Endometrium (tissue), 2 donors: ENCODE data around the gene DLEC1.

ENCODE experiments used
- FAIRE-seq: peaks from 2 replicates; lab custom pipeline; 2012; peaks lifted over from hg19 to GRCh38; lab: Jason Lieb, UNC
- donor health status: control.
- donor health status: control.

Gene DLEC1

DNA sequence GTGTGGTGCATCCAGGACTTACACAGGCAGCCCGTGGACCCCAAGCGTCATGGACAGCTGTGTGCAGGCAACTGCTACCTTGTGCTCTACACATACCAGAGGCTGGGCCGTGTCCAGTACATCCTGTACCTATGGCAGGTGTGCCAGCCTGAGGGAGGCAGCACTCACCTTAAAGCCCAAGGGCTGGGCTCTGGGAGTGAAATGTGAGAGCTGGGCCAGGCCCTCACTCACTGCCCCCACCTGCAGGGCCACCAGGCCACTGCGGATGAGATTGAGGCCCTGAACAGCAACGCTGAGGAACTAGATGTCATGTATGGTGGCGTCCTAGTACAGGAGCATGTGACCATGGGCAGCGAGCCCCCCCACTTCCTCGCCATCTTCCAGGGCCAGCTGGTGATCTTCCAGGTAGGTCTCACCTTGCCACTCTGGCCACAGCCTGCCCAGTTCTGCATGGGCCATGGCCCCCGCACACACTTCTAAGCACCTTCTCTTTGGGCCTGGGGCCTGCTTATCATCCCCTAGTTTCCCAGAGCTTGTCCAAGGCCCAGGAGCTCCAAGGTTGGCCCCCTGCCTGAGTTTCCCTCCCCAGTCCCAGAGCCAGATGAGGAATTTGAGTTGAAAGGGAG lies 37.4 kb upstream of the DLEC1 start:
- no peak for FAIRE-seq

DNA sequence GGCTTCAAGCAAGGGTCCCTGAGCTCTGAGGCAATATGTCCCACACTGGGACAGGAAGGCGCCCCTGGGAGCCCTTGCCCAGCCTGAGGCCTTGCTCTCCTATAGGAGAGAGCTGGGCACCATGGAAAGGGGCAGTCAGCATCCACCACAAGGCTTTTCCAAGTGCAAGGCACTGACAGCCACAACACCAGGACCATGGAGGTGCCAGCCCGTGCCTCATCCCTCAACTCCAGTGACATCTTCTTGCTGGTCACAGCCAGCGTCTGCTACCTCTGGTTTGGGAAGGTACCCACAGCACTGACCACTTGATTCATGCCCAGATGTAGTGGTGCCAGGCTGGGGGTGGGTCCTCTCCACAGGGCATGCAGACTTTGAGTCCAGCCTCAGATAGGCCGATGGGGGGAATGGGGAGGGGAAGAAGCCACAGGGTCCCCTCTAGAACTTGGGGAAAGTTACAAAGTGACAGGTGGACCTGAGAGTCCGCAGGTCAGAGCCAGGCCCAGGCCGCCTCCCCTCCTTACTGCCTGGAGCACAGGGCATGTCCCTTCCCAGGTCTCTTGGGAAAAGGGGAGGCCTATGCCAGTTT lies 36.6 kb upstream of the DLEC1 start:
- FAIRE-seq = no peak

DNA sequence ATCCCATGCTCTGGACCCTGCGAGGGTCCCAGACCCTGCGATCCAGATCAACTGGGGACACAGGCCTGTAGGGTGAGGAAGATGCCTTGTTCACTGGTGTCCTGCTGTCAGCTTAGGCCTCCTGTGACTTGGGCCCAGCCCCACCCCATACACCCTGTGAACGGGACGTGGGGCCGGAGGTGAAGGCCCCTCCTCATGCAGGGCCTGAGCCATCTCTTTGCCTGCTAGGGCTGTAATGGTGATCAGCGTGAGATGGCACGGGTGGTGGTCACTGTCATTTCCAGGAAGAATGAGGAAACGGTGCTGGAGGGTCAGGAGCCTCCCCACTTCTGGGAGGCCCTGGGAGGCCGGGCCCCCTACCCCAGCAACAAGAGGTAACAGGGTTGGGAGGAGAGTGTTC lies 36.1 kb upstream of the DLEC1 start:
- FAIRE-seq = no peak

DNA sequence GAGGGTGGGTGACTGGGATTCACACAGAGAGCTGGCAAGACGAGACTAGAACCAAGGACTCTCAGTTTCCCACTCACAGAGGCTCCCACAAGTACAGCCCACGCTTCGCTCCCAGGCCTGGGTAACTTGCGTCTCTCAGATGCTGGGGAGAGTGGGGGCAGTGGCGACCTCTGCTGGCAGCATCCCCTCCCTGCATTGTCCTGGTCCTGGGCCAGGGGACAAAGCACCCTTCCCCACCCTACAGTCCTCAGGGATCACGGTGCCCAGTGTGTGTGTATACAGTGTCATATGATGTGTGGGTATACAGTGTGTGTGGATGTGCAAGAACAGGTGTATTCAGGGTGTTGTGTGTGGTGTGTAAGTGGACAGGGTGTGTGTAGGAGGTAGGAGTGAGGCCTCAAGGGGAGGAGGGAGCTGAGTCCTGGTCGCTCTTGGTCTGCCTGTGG lies 35.6 kb upstream of the DLEC1 start:
- FAIRE-seq = no peak

DNA sequence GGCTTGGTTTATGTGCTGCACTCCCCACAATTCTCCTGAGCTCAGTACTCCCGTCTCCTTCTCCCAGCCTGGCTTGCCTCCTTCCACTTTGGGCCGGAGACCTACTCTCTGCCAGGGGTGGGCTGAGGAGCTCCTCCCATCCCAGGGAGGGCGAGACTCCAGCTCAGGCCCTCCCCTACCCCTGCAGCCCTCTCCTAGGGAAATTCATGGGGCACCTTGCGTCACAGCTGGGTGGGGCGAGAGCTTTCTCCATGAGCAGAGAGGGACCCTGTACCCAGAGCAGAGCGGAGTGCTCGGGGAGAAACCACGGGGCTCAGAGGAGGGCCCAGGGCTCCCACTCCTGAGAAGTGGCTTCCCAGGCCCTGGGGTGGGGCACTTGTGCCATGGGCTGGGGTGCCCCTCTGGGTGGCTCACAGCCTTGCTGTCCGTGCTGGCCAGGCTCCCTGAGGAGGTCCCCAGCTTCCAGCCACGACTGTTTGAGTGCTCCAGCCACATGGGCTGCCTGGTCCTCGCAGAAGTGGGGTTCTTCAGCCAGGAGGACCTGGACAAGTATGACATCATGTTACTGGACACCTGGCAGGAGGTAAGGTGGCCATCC lies 35.1 kb upstream of the DLEC1 start:
- FAIRE-seq = no peak

DNA sequence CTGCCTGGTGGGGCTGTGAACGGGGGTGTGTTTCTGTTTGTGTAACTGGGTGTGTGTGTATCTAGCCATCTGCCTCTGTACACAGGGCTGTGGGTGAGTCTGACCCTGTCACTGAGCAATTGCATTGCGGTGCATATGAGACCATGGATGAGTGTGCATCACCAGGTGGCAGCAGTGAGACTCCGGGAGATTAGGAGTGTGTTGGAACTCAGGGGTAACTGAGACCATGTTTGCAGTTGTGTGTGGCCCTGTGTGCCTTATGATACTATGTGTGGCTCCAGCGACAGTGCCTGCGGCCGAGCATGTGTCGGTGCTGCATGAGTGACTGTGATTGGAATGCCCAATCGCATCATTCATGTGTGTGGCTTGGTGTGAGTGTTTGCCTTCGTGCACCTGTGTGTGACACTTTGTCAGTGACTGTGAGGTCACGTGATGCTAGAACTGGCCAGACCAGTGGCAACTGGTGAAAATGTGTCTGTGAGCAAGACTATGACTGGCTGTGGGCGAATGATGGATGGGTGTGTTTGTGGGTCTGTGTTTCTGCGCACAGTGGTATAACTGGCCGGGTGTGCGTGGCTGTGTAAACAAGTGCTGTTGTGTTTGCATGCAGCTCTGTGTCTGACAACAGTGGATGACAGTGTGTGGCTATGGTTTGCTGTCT lies 34.5 kb upstream of the DLEC1 start:
- FAIRE-seq = no peak

DNA sequence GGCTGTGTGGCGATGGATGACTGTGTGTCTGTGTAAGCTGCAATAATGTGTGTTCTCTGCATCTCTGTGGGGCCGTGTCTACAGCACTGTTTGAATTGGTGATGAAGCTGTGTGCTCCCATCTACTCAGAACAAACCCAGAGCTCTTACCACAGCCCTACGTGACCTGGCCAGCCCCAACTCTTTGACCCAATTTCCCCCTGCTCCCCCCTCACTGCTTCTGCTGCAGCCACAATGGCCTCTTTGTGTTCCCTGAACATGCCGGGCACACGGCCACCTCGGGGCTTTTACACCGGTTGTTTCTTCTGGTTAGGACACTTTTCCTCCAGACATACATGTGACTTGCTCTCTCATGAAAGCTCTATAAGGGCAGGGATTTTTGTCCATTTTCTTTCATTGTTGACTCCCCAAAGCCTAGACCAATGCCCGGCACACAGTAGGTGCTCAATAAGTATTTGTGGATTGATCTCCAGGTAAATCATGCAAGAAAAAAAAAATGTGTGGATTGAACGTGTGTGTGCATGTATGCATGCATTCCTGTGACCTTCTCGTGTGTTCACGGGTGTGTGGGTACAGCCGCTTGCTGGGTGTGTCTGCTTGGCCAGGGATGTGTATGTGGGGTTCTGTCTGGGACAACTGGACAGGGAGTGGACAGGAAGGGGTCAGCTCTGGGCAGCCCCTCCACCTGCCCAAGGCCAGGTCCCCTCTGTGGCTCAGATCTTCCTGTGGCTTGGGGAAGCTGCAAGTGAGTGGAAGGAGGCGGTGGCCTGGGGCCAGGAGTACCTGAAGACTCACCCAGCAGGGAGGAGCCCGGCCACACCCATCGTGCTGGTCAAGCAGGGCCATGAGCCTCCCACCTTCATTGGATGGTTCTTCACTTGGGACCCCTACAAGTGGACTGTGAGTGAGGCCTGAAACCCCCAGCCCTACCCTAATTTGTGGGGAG lies 33.7 kb upstream of the DLEC1 start:
- FAIRE-seq = no peak

DNA sequence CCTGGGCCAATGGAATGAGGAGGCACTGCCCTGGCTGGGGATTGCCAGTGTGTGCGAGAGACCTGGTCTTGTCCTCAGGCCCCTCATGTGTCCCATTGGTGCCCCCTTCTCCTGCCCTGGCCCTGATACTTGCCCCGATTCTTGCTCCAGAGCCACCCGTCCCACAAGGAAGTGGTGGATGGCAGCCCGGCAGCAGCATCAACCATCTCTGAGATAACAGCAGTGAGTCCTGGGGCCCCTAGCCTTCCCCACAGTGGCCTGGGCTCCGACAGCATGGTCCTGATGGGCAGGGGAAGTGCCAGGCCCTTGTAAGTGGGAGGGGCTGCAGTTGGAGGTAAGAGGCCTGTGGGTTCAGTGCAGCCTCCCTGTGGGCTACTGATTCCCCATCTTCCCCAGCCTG lies 33.0 kb upstream of the DLEC1 start:
- FAIRE-seq = no peak

DNA sequence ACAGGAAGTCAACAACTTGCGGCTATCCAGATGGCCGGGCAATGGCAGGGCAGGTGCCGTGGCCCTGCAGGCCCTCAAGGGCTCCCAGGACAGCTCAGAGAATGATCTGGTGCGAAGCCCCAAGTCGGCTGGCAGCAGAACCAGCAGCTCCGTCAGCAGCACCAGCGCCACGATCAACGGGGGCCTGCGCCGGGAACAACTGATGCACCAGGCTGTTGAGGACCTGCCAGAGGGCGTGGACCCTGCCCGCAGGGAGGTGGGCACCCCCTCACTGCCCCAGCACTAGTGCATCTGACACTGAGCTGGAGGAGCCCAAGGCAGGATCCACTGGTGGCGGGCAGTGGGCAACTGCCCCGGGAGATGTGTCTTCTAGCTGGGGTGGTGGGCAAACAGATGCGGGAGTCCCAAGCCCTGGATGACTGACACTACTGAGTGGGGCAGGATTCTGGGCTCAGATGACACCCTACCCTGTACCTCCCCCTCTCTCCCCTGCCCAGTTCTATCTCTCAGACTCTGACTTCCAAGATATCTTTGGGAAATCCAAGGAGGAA lies 32.5 kb upstream of the DLEC1 start:
- FAIRE-seq = no peak

DNA sequence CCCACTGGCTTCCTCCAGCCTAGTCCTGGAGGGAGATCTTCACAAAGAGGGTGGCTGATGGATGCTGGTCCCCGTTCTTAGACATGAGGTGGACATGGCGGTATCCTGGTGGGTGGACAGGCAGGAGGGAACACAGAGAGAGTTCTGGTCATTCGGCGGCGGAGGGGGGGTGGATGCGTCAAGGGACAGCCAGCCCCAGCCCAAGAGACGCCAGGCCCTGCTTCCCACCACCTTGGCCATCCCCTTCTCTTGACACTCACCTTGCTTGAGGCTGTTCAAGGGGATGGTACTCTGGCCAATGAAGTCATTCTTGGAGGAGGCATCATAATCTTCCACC lies 31.3 kb upstream of the DLEC1 start:
- FAIRE-seq = no peak

DNA sequence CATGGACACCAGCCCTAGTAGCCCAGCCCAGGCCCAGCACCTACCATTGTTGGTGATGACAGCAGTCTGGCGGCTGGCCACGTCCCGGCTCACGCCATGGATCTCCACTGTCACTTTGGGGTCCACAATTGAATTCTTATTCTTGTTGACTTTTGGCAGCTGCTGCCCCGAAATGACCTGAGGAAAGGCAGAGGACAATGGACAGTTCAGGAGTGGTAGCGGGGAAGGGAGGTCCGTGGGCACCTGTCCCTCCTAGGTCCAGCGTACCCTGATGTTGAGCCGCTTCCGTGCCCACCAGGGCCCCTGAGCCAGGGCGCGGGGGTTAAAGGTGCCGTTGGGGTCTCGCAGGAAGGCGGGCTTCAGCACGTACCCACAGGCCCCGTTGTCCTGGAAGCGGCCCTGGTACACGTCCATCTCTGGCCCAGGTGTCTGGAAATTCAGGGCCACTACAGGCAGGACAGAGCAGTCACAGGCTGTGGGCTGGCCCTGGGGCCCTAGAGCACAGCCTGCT lies 30.8 kb upstream of the DLEC1 start:
- no peak for FAIRE-seq

DNA sequence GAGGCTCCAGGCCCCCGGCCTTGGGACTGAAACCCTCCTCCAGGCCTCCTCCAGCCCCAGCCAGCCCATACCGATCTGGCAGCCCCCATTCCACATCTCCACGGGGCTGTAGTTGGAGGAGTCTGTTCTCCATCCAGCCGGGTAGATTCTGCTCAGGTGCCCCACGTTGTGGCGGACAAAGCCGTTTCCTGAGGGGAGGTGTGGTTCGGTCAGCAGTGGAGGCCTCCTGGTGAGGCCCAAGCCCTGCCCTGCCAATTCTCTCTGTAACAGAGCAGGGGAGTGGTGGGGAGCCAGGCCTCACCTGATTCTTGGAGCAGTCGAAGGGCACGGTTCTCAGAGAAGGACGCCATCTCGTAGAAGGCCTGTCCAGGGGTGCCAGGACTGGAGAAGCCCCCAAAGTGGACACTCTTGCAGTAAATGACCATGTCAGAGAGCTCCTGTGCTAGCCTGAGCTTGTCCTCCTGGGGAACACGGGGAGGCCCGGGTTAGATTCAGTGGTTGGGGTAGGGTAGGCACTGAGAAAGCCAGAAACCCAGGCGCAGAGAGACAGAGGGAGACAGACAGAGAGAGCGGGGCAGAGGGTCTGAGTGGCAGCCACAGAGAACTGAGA lies 29.9 kb upstream of the DLEC1 start:
- no peak for FAIRE-seq

DNA sequence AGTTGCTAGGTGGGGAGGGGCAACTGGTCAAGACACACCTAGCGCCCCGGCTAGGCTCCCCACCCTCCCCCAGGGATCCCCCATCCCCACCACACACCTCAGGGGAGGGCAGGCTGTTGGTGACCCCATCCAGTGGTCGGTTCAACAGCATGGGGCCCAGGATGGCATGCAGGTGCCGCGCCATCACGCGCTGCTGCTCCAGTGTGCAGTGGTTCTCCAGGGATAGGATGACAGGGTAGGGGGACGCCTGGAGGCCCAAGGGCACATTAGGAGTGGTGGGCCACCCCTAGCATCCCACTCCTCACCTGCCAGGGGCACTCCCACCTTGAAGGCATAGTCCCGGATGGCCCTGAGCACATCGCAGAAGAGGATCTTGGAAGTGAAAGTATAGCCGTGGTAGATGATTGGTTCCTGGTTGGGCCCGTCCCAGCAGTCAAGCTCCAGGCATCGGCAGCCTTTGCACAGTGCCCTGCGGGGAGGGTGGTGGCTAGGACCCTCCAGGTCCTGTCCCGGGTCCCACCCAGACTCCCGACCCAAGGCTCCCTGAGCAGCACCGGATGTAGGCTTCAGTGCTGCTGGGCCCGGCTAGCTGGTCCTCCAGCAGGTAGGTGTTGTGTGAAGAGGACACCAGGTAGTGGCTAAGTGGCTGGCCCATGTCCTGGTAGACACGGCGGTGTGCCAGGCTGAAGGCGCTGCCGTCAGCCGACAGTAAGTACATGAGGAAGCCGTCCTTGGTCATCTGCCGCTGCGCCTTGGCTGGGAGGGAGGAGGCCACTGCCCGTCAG lies 29.0 kb upstream of the DLEC1 start:
- no peak for FAIRE-seq

DNA sequence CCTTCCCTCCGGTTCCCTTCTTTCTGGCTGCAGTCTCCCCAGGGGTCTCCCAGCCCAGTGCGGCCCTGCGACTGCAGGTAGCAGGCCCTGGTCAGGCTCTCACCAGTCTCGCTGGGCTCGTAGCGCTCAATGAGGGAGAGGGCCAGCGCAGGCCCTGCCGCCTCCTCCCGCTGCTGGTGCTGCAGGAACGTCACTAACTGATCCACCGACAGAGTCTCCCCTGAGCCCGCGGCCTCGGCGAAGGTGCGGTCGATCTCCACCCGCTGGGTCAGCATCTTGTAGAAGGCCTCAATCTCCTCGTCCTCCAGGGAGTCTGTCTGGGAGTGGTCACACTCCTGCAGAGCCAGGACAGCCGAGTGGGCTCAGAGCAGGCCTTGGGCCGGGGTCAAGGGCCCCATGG lies 27.9 kb upstream of the DLEC1 start:
- FAIRE-seq = no peak

DNA sequence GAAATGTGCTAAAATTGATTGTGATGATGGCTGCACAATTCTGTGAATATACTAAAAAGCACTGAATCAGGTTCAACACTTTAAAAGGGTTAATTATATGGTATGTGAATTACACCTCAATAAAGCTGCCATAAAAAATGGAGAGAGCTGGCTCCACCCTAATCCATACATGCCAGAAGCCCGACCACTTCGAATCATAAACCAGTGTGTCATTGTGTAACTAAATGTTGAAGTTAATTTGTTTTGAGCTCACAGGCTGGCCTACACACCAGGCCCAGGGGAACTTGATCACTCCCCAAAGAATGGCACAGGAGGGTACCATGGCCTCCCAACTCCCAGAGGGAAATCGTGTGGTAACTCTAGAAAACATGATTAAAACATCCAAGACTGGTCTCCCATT lies 23.5 kb upstream of the DLEC1 start:
- FAIRE-seq = no peak

DNA sequence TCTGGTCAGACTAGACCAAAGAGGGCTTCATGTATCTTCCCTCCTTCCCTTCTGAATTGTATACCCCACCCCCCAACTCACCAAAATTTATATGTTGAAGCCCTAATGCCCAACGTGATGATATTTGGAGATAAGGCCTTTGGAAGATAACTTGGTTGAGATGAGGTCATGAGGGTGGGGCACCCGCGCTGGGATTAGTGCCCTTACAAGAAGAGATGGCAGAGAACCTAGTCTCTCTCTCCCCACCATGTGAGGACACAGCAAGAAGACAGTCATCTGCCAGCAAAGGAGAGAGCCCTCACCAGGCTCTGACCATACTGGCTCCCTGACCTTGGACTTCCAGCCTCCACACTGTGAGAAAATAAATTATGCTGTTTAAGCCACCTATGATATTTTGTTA lies 23.0 kb upstream of the DLEC1 start:
- FAIRE-seq = no peak

DNA sequence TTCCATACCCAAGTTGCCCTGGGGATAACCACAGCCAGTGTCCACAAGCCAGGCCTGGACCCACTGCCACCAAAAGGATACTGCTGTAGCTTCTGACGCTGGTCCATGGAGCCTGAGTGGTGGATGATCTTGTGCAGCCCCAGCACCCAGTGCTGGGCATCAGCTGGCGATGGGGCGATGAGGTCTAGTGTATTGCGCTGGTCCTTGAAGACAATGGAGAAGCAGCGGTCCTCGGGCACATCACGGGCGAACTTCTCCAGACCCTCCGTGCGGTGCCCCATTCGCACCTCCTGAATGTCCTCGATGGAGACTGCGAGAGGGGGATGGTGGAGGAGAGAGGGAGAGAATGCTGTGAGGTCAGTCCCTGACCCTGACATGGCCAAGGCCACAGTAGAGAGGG lies 22.6 kb upstream of the DLEC1 start:
- FAIRE-seq = no peak

DNA sequence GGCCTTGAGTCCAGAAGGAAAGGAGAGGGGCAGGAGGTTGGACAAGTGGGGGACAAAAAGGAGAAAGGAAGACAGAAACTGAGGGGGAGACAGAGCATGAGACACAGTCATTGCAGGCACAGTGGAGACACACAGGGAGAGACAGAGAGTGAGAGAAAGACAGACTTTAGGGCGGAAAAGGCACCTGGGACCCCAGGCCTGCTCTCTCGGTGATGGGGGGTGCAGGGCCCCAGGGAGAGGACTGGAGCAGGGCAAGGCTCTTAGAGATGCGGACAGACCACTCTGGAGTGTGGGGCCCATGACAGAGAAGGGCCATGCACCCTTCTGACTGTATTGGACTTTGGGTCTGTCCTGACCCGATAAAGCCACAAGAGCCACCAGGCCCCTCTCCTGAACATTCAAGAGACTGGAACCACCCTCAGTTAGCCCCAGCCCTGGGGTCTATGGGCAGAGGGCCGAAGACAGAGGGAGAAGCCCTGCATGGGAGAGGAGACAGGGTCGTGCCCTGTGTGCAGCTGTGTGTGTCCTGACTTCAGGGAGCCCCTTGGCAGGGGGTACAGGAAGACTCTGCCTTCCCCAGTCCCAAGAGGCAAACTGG lies 22.1 kb upstream of the DLEC1 start:
- FAIRE-seq = no peak

DNA sequence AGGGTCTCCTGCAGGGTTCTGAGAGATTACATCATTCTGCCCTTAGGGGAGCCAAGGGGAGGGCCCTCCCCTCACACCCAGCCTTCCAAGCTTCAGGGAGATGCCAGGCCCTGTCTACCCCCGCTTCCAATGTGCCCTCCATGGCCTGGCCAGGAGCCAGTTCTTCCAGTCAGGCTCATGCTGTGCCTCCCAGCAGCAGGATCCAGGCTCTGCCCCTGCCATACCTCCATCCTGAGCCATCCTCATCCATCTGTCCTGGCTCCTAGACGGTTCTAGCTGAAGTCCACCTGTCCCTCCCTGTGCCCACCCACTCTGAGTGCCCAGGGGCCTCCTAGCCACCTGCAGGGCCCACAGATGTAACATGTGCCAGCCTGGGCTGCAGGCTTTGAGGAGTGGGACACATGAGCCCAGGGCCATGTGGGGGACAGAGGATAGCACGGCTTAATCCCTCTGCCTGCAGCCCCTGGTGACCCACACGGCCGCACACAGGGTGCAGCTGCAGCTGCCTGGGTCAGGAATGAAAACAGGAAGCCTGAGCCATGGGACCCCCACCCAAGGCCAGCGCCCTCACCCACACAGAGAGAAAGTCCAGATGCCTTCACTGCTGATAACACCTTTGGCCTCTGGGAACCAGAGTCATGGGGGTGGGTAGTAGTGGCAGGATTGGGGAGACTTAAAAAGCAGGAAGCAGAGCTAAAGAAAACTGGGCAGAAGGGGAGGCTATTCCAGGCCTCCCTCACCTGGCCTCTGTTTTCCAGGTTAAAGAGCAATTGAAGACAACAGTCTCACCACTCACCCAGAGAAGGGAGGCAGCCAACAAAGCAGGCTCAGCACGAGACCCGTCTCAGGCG lies 21.3 kb upstream of the DLEC1 start:
- no peak for FAIRE-seq
